GM12875 (cell line): ENCODE data around the gene MRPS34.

Source experiments
- H3K4me3 ChIP-seq: one replicate; pipeline ENCODE4 v1.5.1; 2011; ENCODE audit warnings: low read depth, low read length, control low read depth
- CTCF ChIP-seq: IDR thresholded peaks from 2 replicates; pipeline ENCODE4 v1.5.1; 2011; ENCODE audit warnings: low read depth, mild to moderate bottlenecking, control low read depth, inconsistent platforms, low read length, moderate library complexity, borderline replicate concordance; ENCODE audit not compliant: insufficient read depth

MRPS34 gene

GRCh38 chr16:1794221-1794871 is 21.4 kb upstream of the MRPS34 start:
- no peak for TF ChIP-seq CTCF
- H3K4me3 ChIP-seq = no peak overlapping the region

- no peak within 1 kb of the TSS for H3K4me3 ChIP-seq
- TF ChIP-seq CTCF = no peak
Observed at GRCh38 chr16:1793578-1794220, 20.8 kb upstream of the MRPS34 start, which contains the start of gene IGFALS. Gene IGFALS, minus strand, starts transcription at chr16:1793705. Its CDS starts 53 bp downstream, at chr16:1793652.

- no peak for TF ChIP-seq CTCF
- H3K4me3 ChIP-seq = no peak overlapping the region
Observed at GRCh38 chr16:1792836-1793577, 20.1 kb upstream of the MRPS34 start.

GRCh38 chr16:1791943-1792812 is 19.2 kb upstream of the MRPS34 start:
- no peak overlapping the region for H3K4me3 ChIP-seq
- no peak for TF ChIP-seq CTCF

GRCh38 chr16:1791256-1791942 is 18.5 kb upstream of the MRPS34 start:
- TF ChIP-seq CTCF = no peak
- H3K4me3 ChIP-seq = no peak overlapping the region

GRCh38 chr16:1790611-1791255 is 17.8 kb upstream of the MRPS34 start:
- TF ChIP-seq CTCF = no peak
- no peak overlapping the region for H3K4me3 ChIP-seq
